Activated effector memory CD4-positive, alpha-beta T cell treated with anti-CD3 and anti-CD28 coated beads, Interleukin-2, amount 50 U/mL, for 16 hours (primary cell): ENCODE measurements around the gene CCDC196.

Experiments used
- DNase-seq: peaks from one replicate; pipeline ENCODE4 v3.0.0-alpha.2; 2020

CCDC196 gene, protein sequence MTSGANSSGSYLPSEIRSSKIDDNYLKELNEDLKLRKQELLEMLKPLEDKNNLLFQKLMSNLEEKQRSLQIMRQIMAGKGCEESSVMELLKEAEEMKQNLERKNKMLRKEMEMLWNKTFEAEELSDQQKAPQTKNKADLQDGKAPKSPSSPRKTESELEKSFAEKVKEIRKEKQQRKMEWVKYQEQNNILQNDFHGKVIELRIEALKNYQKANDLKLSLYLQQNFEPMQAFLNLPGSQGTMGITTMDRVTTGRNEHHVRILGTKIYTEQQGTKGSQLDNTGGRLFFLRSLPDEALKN

DNA sequence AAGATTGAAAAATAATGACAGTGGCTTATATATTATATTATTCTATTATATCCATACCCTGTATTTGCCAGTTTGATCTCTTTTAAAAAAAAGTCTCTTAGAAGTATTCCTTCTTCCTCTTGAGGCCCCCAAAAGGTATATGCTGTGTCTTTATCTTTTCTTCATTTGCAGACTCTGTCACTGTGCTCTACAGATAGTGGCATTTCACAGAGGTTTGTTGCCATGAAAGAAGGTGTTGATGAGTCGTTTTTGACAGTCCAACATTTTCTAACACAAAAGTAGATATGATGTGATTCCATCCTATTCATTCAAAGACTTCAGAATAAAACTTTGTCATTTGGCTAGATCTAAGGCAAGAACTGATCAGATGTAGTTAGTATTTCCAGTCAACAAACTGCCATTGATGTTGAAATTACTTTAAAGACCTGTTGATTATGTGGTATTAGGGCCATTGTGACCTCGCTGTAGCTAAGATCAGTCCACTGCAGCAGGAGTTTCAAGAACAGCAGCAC is at the start of gene CCDC196:
TSS of gene CCDC196 (plus strand) at position 462 of the 512 bp plus-strand sequence. CDS start 132 bp downstream, outside the sequence.
- no peak for DNase-seq

DNA sequence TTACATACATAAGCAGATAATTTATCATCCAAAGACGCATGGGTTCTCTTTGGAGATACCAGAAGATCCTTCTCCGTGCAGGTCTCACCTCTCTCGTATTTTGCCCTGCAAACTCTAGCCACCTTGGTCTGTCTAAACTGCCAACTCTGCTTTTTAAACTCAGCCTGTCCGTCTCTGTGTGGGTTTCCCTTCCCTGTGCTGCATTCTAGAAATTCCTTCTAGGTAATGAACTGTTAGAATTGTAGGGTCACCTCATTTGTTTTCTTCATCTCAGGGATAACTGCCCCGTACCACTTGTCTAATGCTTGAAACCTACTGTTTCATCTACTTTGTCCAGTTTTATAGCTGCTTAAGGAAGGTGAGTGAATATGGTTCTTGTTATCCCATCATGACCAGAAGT is 45.4 kb upstream of the CCDC196 start:
- no peak for DNase-seq

DNA sequence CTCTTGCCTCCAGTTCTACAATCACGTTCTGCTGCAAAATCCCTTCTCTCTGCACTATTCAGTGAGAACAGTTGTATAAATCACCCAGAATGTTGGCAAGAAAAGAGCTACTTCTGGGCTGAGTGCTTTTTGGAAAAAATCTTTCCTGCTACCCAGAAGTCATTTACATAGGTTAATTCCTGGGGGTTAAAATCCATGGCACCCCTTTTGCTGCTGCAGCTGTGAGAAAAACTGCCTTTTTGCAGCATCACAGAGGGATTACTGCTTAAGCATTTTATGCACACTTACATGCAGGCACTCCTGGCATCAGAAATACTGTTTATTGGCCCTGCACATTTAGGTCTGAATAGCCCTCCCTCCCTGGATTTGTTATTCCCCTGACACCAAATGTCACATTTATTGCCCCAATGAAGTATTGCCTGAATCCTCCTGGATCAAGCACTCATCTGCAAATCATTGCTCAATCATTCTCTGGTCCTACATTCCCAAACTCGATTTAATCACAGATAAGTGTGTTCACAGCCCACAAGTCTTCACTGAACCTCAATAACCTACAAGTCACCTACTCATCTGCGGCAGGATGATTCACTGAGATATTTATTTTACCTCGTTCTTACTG is 43.1 kb upstream of the CCDC196 start:
- no peak for DNase-seq

DNA sequence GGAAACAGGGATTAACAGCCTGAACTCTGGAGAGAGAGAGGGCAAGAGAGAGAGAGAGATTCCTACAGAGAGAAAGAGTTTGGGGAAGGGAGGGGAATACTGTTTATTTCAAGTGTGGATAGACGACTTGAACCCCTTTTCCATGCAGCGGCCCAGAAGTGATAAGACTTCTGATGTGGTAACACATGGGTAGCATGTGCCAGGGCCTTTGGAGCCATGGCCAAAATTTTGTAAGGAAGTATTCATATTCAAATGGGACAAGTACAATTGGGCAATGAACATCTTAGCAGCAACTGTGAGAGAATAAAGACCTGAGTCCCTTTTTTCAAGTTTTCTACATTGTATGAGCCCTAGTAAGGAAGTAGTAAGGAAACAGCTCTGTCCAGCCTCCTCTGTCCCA is 42.4 kb upstream of the CCDC196 start:
- no peak for DNase-seq

DNA sequence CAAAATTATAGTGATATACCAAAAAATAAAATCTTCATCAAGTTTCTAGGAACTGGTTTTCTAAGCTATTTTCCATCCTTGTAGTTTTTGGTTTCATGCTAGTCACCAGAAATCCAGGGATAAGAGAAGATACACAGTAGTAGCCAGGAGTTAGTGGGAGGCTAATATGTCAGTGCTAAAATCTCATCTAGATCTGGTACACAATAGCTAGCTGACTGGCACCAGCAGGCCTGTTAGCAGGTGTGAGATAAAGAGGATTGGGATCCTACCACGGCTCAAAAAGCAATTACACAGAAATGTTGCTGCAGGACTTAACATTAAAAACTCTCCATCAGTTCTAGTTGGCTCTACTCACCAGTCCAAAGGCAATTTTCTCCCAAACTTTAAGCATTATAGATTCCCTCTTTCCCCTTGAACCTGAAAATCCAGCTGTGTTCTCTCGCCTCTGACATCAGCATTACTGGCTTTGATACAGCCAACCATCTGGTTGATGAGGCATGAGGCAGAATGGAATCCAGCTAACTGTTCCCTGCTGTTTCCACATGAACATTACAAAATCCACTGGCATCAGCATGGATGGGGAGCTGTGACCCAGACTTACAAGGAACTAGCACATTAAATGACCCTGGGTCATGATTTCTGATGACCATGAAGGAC is 41.8 kb upstream of the CCDC196 start:
- DNase-seq: no peak

DNA sequence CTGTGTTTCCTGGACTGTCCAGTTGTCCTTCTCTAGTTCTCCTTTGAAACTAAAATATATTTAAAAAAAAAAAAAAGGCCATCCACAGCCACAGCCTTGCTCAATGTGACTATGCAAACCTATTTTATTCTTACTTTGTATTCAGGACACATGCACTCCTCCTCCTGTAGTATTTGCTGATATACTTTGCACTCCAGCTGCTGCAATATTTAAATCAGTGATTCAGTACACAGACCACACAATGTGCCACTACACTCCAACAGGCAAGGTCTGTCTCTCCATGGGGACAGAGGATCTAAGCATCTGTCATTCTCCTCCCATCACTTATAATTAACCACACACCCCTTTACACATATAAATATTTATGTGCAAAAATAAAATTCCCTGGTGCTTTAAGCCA is 40.2 kb upstream of the CCDC196 start:
- DNase-seq: no peak

DNA sequence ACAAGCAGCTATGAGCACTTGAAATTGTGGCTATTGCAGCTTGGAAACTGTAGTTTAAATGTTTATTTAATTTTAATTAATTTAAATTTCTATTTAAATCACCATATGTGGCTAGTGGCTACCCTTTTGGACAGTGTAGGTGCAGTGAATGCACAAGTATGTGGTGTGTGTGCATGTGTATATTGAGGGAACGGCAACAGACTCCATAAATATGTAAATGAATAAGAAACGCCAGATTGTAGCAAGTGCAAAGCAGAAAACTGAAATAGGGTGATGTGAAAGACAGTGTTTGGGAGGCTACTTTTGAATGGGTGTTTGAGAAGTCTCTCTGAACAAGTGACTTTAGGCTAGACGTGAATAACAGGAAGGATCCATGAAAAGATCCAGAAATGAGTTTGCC is 32.7 kb upstream of the CCDC196 start:
- DNase-seq: no peak

DNA sequence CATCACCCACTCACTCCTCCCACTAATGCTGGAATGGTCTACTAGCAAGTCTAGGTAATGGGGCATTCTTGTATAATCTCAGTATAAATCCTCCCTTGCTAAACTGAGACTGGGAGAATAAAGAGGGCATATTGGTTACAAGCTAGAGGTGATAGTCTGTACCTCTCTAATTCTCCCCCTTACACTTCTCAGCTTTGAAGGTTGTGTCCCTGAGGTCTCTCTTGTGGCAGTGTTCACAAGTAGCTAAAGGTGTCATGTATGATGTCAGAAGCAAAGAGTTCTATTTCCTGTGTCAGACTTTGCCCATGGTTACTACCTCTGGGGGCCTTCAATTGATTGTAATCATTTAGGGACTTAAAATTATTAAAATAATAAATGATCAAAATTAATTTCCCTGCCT is 26.6 kb upstream of the CCDC196 start:
- DNase-seq: no peak

DNA sequence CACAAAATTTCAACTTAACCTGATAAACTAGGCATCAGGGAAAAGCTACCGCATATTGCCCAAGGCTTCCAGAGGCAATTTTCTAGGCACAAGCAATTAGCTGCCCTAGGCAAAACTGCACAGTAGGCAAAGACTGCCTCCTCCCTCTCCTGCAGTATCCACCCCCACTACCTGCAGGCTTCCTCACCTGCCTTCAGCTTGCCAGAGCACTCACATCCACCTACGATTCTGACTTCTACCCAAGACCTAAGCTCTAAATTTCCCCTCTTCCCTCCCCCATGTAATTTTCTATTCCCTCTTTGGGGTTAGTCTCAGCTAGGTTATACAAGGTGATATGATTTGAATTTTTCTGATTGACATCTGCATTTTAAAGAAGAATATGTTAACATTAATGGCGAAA is 21.9 kb upstream of the CCDC196 start:
- DNase-seq: no peak

DNA sequence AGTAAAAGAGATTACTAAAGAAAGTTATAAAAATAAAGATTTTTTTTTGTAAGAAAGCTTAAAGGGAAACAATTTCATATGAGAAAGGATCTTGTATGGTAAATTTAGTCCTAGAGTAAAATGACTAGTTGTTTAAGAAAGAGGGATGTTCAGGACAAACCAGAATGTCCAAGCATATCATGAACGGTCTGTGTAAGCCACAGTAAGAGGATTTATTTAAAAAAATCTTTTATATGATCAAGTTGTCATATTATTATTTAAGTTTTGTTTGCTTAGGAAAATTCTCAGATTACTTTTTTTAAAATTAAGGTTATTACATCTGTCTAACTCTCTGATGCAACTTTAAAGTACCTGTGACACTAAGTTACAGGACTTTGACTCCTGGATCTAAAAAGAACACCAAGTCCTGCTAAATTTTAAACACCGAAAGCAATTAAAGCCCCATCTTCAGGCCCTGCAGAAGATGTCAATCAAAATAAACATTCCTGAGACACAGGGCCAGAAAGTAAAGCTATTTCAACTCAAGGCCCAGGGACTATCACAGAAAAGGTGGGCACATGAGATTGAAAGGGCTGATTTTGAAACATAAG is 17.3 kb upstream of the CCDC196 start:
- no peak for DNase-seq

DNA sequence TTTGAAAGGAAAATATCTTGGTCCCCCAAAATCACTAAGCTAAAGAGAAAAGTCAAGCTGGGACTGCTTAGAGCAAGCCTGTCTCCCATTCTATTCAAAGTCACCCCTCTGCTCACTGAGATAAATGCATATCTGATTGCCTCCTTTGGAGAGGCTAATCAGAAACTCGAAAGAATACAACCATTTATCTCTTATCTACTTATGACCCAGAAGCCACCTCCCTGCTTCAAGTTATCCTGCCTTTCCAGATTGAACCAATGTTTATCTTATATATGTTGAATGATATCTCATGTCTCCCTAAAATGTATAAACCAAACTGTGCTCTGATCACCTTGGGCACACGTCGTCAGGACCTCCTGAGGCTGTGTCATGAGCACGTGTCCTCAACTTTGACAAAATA is 14.6 kb upstream of the CCDC196 start:
- no peak for DNase-seq

DNA sequence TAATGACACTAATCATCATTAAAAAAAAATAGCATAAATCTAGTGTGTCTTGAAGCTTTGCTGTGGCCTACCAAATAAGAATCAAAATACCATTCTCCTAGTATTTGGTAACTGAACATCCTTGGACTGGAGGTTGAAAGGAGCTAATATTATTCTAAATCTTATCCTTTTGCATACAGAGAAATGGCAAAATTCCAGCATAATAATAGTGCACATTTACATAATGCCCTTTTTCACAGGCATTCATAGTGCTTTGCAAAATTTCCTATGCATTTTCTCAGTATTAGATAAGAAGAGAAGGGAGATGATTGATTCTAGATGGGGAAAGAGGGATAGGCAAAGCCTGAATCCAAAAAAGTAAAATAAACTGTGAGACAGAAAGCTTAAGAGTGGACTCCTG is 13.9 kb upstream of the CCDC196 start:
- no peak for DNase-seq

DNA sequence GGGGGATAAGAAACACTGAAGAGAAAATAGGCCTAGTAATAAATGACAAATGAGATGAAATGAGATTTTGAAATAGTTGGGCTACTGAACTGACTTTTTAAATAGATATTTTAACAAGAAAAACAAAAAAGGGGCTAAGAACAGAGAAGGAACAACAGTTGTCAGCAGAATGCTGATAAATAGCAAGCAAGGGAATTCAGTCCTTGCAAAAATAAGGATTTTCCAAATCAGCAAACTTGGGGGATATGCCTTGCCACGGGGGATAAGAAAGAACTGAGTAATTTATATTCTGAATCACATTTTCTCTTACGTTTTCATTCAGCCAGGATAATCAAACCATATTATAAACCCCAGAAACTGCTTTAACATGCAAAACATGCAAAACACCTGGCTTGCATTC is 12.9 kb upstream of the CCDC196 start:
- no peak for DNase-seq

DNA sequence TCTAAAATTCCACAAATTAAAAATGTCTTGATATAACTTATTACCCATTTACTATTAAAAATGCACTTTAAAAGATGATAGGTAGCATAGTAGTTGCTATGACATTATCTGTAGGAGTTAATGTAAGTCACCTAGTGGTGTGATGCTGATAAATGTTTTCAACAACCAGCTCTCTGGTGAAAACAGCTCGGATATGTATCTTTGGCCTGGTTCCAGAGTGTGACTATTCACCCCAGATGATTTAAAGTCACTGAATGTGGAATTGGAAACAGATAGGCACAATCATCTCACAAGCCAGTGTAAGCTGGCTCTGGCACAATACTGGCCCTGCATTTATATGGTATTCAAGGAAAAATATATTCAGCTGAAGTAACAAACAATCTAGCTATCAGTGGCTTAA is 9.2 kb upstream of the CCDC196 start:
- no peak for DNase-seq

DNA sequence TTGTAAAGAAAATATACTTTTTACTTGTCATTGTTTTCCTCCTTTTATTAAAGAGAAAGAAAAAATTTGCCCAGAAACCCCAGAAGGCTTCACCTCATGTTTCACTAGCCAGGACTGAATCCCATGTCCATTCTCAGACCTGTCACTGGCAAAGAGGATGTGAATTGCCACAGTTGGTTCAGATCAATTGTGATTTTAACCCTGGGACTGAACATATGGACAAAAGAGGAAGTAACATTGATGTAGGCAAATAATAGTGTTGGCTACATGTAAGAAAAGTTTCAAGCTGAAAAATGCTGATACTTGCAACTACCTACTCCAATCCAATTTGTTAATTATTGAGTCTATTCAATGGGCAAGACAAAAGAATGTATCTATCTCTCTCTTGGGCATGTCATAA is 8.6 kb upstream of the CCDC196 start:
- no peak for DNase-seq

DNA sequence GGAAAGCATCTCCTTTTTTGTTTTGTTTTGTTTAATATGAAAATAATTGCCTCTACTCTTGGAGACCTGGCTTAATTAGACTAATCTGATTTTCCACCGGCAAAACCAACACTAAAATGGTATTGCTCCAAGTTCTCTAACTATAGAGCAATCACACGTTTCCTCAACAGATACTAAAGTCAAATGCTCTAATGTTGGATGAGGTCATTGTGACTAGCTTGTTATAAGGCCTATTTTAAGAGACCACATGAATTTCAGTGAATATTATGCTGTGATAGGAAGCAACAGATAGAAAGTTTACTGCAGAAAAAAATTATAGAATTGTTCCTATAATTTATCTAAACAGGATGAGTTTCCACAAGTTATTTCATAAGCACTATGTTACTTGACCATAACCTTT is 3.3 kb upstream of the CCDC196 start:
- no peak for DNase-seq

DNA sequence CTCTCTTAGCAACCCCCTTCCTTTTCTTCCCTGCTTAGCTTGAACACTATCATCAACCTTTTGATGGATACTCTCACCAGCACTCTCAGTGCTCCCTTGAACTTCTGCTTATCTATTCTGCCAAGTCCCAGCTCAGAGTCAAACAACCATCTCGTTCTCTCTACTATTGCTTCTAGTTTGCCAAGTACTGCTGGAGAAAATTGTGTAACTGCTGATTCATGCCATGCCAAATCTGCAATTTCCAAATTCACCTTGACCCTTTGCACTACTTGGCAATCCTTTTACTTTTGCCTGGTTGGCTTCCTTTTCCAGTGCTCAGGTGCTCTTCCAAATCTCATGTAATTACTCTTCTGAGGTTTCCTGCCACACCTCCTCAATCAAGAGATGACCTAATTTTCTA is 2.8 kb upstream of the CCDC196 start:
- no peak for DNase-seq

DNA sequence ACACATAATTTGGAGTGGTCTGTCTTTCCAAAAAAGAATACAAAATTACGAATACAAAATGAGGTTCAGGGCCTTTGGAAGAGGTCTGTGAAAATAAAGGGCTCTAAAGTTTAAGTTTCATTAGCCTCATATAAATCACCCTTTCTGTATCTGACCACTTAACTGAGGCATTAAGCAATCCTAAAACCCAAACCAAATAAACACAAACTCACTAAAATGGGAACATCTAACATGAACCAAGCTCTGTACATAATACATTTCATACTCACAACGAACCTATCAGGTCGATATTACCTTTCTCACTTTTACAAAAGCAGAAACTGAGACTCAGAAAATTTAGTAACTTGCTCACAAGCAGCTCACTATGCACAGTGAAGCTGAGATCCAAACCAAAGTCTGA is 1.1 kb upstream of the CCDC196 start:
- no peak for DNase-seq

DNA sequence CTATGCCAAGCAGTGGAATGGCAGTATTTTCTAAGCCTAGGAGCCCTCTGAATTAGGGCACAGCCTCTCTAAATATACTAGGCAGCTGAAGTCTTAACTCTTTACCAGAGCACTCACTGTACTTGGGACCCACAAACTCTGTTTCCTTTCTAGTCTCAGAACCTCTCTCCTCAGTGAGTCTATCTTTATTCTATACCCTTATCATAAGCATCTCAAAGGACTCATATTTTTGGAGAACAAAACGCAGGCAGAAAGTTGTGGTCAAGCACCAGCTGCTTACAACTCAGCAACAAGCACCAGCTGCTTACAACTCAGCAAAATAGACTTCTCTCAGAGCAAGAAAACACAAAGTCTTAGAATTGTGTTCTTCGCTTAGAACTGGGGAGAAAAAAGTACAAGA is 993 bp downstream of the CCDC196 start:
- no peak for DNase-seq

DNA sequence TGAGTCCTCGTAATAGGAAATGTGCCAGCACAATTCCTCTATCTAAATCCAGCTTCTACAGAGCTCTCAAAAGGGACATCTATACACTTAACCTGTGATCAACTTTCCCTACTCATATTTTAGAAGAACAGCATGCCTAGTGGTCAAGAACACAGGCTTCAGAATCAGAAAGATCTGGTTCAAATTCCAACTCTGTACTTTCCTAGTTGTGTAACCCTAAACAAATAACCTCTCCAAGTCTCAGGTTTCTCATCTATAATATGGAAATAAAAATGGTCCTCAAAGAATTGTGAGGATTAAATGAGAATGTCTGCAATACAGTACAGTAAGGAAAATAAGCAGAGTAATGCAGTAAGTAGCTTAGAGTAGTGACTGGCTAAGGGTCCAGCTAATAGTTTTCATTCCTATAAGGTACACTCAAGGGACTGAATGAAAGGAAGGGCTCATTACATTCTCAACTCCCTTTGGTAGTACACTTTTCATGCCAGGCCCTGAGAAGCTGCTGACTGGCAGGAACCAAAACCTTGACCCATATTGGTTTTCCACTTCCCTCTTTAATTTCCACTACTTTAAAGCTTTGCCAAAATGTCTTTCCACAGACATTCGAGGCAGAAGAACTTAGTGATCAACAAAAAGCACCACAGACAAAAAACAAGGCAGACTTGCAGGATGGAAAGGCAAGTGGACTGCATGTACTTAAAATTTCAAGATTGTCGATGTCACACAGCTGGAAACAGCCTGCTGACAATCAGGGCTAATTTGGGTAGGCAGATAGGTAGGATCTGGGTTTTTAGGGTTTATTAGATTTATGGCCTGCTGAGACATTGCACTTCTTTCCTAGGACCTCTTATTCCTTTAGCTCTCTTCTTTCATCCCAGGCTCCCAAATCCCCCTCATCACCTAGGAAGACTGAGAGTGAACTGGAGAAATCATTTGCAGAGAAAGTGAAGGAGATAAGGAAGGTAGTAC is 4.3 kb downstream of the CCDC196 start:
- no peak for DNase-seq

DNA sequence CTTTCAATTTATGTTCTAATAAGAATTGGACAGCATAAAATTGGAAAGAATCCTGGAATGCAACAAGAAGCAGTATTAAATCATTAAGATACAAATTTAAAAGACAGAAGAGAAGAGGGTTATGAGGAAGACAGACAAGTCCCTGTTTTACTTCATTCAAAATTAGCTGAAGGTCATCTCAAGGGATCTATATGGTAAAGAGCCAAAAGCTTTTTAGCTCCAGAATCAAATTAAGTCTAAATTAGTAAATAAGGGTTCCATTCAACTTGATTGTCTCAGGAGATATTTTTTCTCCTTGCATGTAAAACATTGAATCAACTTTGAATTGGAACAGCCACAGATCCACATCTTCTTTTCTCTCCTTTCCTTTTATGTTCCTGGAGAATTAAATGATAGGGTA is 7.6 kb downstream of the CCDC196 start:
- DNase-seq: no peak

DNA sequence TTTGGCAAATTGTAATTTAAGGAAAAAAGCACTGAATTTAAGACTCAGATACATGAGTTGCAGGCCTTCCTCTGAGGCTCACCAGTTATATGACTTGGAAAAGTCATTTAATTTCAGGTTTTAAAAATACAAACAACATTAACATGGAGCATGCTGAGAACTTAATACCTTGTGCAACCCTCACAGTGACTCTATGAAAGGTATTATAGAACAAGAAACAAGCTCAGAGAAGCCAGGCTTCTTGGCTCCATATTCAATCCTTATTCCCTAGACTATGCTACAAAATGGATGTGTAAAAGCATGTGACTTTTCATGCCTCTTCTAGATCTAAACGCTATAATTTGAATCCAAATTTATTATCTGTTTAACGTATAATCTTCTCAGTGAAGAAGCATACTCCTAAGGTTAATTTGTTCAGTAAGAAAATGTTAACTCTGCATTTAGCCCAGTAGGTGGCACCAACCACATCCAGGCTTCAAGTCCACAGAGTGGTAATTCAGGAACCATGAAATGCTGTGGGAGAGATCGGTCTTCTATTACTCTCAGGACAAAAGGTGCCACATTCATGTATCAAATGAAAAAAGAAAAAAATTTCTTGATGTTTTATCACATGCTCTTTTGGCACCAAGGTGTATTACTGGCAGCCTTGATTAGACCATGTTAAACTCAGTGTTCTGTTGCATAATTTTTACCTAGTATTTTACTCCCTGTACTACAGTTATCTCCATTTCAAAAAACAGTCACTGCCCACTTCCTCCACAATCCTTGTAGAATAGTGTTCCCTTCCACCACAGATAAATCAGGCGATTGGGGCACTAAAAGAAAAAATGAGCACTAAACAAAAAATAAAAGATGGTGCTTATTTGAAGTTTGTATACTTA is 9.3 kb downstream of the CCDC196 start:
- DNase-seq: peak; percentile 69
